ENCODE results near the gene PLEKHA7.
"Not testable (repeated sequence)": the region's sequence is repeated elsewhere in the genome, so short reads cannot be mapped to it uniquely, and the experiment has no call there.

The PLEKHA7 gene

DNA sequence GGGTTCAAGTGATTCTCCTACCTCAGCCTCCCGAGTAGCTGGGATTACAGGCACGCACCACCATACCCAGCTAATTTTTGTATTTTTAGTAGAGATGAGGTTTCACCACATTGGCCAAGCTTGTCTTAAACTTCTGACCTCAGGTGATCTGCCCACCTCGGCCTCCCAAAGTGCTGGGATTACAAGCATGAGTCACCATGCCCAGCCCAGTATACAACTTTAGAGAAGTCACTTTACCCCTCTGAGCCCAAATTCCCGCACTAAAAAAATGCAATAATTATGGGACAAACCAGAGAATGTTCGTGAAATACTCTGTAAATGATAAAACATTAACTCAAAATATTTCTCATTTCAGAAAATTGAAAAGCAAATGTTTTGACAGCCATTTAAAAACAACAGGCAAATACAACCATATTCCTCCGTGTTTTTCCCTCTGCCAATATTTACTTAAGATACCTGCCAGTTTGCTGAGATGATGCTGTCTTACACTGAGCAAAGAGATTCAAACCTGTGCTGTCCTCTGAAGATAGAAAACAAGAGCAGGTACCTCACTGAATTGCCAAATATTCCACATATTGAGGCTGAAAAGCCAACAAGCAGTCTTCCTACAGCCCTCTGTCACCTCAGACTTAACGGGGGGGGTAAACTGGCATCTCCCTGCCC is 9.6 kb downstream of the PLEKHA7 start:
- no peak for ATAC-seq
- TF ChIP-seq ZFP3 (CRISPR knock-in tag; IDR thresholded peaks at IDR 0.05) (no peak), GLIS3 (CRISPR knock-in tag; IDR thresholded peaks at IDR 0.05) (no peak)

DNA sequence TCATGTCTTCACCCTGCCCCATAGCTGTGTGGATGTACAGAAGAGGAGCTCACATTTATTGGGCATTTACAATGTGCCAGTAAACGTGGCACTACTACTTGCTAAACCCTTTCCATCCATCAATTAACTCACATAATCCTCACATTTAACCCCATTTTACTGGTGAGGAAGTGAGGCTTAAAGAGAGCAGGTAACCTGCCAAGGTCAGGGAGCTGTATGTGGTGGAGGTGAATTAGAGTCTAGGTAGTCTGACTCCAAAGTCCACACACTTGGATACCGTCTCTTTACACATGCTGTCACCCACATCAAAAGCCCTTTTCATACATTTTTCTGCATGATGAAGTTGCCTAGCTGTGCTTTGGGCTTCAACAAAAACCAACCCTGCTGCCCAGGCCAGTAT is 10.8 kb downstream of the PLEKHA7 start:
- no peak for ATAC-seq
- TF ChIP-seq ZNF565 (CRISPR knock-in tag; conservative IDR thresholded peaks at IDR 0.05; ENCODE audit: low read depth) (no peak), BACH2 (CRISPR knock-in tag; IDR thresholded peaks at IDR 0.05; ENCODE audit: borderline replicate concordance) (no peak), GLIS3 (CRISPR knock-in tag; IDR thresholded peaks at IDR 0.05) (no peak), CREB5 (CRISPR knock-in tag; IDR thresholded peaks at IDR 0.05; ENCODE audit: low read depth) (no peak), ISL1 (CRISPR knock-in tag; IDR thresholded peaks at IDR 0.05) (no peak), RARB (CRISPR knock-in tag; IDR thresholded peaks at IDR 0.05) (no peak), TCF4 (CRISPR knock-in tag; IDR thresholded peaks at IDR 0.05; ENCODE audit: borderline replicate concordance) (no peak), PATZ1 (CRISPR knock-in tag; IDR thresholded peaks at IDR 0.05; ENCODE audit: borderline replicate concordance) (no peak), POU6F1 (CRISPR knock-in tag; IDR thresholded peaks at IDR 0.05; ENCODE audit: borderline replicate concordance, low read depth) (no peak), ESRRG (CRISPR knock-in tag; IDR thresholded peaks at IDR 0.05) (no peak)

DNA sequence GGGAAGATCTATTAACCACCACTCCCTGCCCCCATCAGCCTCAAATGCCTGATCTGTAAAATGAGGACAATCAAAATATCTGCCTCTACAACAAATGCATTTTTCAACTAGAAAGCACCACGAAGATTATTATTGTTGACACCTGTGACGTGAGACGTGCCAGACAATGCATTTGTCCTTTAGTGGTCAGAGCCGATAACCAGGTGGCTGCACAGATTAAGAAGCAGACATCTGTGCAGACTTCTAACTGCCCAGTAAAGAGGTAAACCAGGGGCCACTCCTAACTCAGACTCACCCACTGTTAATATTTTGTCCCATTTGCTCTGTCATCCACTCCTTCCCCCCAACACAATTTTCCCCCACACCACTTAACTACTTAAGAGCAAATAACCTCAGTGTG is 11.7 kb downstream of the PLEKHA7 start:
- no peak for TF ChIP-seq CREB5 (CRISPR knock-in tag; IDR thresholded peaks at IDR 0.05; ENCODE audit: low read depth)
- TF ChIP-seq TOX (CRISPR knock-in tag; IDR thresholded peaks at IDR 0.05; ENCODE audit: borderline replicate concordance), result no peak
- no peak for TF ChIP-seq CSRNP3 (CRISPR knock-in tag; IDR thresholded peaks at IDR 0.05)
- ATAC-seq, result no peak

DNA sequence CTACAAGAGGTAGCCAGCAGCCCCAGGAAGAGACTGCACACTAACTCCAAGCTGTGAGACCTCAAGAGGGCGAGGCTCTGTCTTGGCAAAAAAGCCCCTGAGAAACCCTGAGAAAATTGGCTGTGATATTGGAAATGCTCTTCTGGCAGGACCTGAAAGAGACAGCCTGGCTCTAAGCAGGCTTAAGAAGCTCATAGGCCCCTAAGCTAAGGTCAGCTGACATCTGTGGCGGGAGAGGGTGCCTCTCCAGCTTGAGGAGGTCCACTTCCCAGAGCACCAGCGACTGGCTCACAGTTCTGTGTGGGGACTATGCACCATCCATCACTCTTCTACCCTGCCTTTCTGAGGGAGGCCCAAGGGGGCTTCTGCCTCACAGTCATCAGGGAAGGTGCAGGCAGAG is 12.4 kb downstream of the PLEKHA7 start:
- TF ChIP-seq ZFP3 (CRISPR knock-in tag; IDR thresholded peaks at IDR 0.05), result no peak
- TF ChIP-seq ZNF70 (CRISPR knock-in tag; IDR thresholded peaks at IDR 0.05), result no peak
- TF ChIP-seq TCF4 (CRISPR knock-in tag; IDR thresholded peaks at IDR 0.05; ENCODE audit: borderline replicate concordance), result no peak
- no peak for TF ChIP-seq BACH2 (CRISPR knock-in tag; IDR thresholded peaks at IDR 0.05; ENCODE audit: borderline replicate concordance)
- TF ChIP-seq TOX (CRISPR knock-in tag; IDR thresholded peaks at IDR 0.05; ENCODE audit: borderline replicate concordance), result no peak
- TF ChIP-seq ISL1 (CRISPR knock-in tag; IDR thresholded peaks at IDR 0.05), result no peak

DNA sequence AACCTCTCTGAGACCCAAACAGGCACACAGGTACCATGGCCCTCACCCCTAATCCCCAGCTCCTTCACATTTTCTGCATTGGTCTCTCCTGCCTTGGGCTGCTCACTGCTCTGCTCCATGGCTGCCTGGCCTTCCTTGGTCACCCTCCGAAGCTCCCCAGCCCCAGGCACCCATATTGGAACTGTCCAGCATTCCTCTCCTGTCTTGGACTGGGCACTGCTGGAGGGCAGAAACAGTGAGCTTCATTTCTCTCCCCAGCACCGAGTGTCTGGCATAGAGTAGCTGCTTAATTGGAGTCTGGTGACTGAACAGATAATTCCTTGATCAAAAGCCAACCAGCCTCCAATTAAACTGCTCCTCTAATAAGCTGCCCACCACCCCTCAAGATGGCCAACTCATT is 13.2 kb downstream of the PLEKHA7 start:
- no peak for ATAC-seq
- TF ChIP-seq ISL1 (CRISPR knock-in tag; IDR thresholded peaks at IDR 0.05) (no peak), ESRRG (CRISPR knock-in tag; IDR thresholded peaks at IDR 0.05) (no peak), ZFP3 (CRISPR knock-in tag; IDR thresholded peaks at IDR 0.05) (no peak), TCF4 (CRISPR knock-in tag; IDR thresholded peaks at IDR 0.05; ENCODE audit: borderline replicate concordance) (no peak), CREB5 (CRISPR knock-in tag; IDR thresholded peaks at IDR 0.05; ENCODE audit: low read depth) (no peak), ZFP30 (CRISPR knock-in tag; IDR thresholded peaks at IDR 0.05) (no peak), ZNF8 (CRISPR knock-in tag; IDR thresholded peaks at IDR 0.05) (no peak), OSR1 (CRISPR knock-in tag; IDR thresholded peaks at IDR 0.05) (no peak), ZNF565 (CRISPR knock-in tag; conservative IDR thresholded peaks at IDR 0.05; ENCODE audit: low read depth) (no peak), TOX (CRISPR knock-in tag; IDR thresholded peaks at IDR 0.05; ENCODE audit: borderline replicate concordance) (no peak), ZNF70 (CRISPR knock-in tag; IDR thresholded peaks at IDR 0.05) (no peak), ARNTL (CRISPR knock-in tag; IDR thresholded peaks at IDR 0.05; ENCODE audit: borderline replicate concordance, low read depth) (no peak), TSHZ2 (CRISPR knock-in tag; IDR thresholded peaks at IDR 0.05) (no peak)

More for the DNA sequence above, 12.4 kb downstream of the PLEKHA7 start:
- ATAC-seq, result no peak

- ATAC-seq, result not testable (repeated sequence)
These were observed 14.0 kb downstream of the PLEKHA7 start for GRCh38 chr11:17000253-17000652.

All from SK-N-SH treated with all-trans-retinoic acid at 6 μM for 48 hours (cell line).